ENCODE measurements around the gene ALOX12B.
"Not testable (repeated sequence)": the region's sequence is repeated elsewhere in the genome, so short reads cannot be mapped to it uniquely, and the experiment has no call there.

Gene ALOX12B

GRCh38 chr17:8064561-8065019 is 22.9 kb downstream of the ALOX12B start:
- TF ChIP-seq CTCF (IDR thresholded peaks at IDR 0.05; ENCODE audit: extremely low read depth, insufficient read depth, missing control alignments) = no peak
- DNase-seq (ENCODE audit: low spot score) = no peak
- in situ Hi-C loops (cut with MboI; ENCODE audit: low pct_unique_long_range_greater_than_20kb, low sequenced_read_pairs, unreplicated experiment) = no loop called here

GRCh38 chr17:8063761-8064534 is 23.6 kb downstream of the ALOX12B start:
- no peak for DNase-seq (ENCODE audit: low spot score)
- in situ Hi-C loops (cut with MboI; ENCODE audit: low pct_unique_long_range_greater_than_20kb, low sequenced_read_pairs, unreplicated experiment) = no loop called here
- no peak for TF ChIP-seq CTCF (IDR thresholded peaks at IDR 0.05; ENCODE audit: extremely low read depth, insufficient read depth, missing control alignments)

- no peak for TF ChIP-seq CTCF (IDR thresholded peaks at IDR 0.05; ENCODE audit: extremely low read depth, insufficient read depth, missing control alignments)
- in situ Hi-C loops (cut with MboI; ENCODE audit: low pct_unique_long_range_greater_than_20kb, low sequenced_read_pairs, unreplicated experiment) = no loop called here
- no peak for DNase-seq (ENCODE audit: low spot score)
These were observed 24.6 kb downstream of the ALOX12B start for GRCh38 chr17:8062807-8063483.

- in situ Hi-C loops (cut with MboI; ENCODE audit: low pct_unique_long_range_greater_than_20kb, low sequenced_read_pairs, unreplicated experiment) = no loop called here
- DNase-seq (ENCODE audit: low spot score) = no peak
These were observed 25.1 kb downstream of the ALOX12B start for GRCh38 chr17:8062435-8062806.

GRCh38 chr17:8061851-8062250 is 25.7 kb downstream of the ALOX12B start:
- in situ Hi-C loops (cut with MboI; ENCODE audit: low pct_unique_long_range_greater_than_20kb, low sequenced_read_pairs, unreplicated experiment); DNase-seq (ENCODE audit: low spot score): not testable (repeated sequence)

More at GRCh38 chr17:8062435-8062806, 25.1 kb downstream of the ALOX12B start:
- no peak for TF ChIP-seq CTCF (IDR thresholded peaks at IDR 0.05; ENCODE audit: extremely low read depth, insufficient read depth, missing control alignments)

- in situ Hi-C loops (cut with MboI; ENCODE audit: low pct_unique_long_range_greater_than_20kb, low sequenced_read_pairs, unreplicated experiment) = no loop called here
- TF ChIP-seq CTCF (IDR thresholded peaks at IDR 0.05; ENCODE audit: extremely low read depth, insufficient read depth, missing control alignments) = peak; percentile 60
These were observed 27.2 kb downstream of the ALOX12B start for GRCh38 chr17:8060274-8060673.

GRCh38 chr17:8059131-8059530 is 28.4 kb downstream of the ALOX12B start:
- no peak for DNase-seq (ENCODE audit: low spot score)
- in situ Hi-C loops (cut with MboI; ENCODE audit: low pct_unique_long_range_greater_than_20kb, low sequenced_read_pairs, unreplicated experiment) = no loop called here
- no peak for TF ChIP-seq CTCF (IDR thresholded peaks at IDR 0.05; ENCODE audit: extremely low read depth, insufficient read depth, missing control alignments)

More at GRCh38 chr17:8060274-8060673, 27.2 kb downstream of the ALOX12B start:
- peak; percentile 81 for DNase-seq (ENCODE audit: low spot score)

Data from GM13977 (cell line).